HG02981 (cell line): ENCODE data around the gene TRMU.
"Not testable (repeated sequence)": the region's sequence is repeated elsewhere in the genome, so short reads cannot be mapped to it uniquely, and the experiment has no call there.

Experiments used
- ATAC-seq: cut with Tn5 transposase; IDR thresholded peaks from one replicate; pipeline ENCODE4 v1.9.1; 2021; ENCODE audit warnings: mild to moderate bottlenecking, moderate library complexity; ENCODE audit not compliant: unreplicated experiment

The TRMU gene

GRCh38 chr22:46381142-46381541 is 45.6 kb downstream of the TRMU start:
- ATAC-seq = no peak

DNA sequence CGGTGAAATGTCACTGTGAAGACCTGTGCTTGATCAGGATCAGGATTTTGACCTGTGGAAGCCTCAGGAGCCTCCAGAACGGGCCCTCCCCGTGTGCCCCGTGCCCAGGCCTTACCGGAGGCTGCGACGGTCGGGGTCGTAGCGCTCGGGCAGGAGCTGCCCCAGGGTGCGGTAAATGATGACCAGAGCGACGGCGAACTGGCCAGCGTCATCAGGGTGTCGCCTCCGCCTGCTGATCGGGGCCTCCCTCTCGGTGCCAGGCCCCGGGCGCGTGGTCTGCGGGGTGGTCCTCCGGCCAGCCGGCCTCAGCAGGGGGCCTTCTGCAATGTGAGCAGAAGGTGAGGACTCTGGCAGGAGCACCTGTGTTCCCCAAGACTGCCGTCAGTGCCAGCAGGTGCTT is 46.2 kb downstream of the TRMU start:
- ATAC-seq = no peak

GRCh38 chr22:46382524-46382923 is 47.0 kb downstream of the TRMU start:
- no peak for ATAC-seq

- ATAC-seq = no peak
Observed at GRCh38 chr22:46386312-46386711, 50.8 kb downstream of the TRMU start.

- no peak for ATAC-seq
Observed at GRCh38 chr22:46387748-46388147, 52.2 kb downstream of the TRMU start.

GRCh38 chr22:46388647-46389046 is 53.1 kb downstream of the TRMU start:
- ATAC-seq = no peak

- no peak for ATAC-seq
Observed at GRCh38 chr22:46389081-46389480, 53.6 kb downstream of the TRMU start.

DNA sequence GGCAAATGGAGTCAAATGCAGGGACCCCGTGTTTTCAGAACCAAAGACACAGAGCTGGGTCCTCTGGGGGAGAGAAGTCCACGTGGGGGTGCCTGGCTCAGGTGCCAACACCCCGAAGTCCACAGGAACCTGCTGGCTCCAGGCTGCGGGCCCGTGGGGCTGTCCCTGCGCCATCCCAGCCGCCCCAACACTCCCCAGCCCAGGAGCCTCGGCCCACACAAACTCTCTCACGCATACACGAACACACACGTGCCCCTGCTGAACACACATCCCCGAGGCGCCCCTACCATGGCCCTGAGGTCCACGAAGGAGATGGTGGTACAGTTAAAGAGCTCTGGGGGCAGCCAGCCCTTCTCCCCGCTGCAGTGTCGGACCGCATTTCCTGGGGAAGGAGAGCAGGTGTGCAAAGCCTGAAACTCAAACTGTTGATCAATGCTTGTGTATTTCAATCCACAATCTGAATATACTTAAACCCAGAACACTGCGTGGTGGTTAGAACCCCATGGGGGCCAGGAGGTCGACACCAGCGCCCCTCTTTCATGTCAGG is 54.7 kb downstream of the TRMU start:
- no peak for ATAC-seq

DNA sequence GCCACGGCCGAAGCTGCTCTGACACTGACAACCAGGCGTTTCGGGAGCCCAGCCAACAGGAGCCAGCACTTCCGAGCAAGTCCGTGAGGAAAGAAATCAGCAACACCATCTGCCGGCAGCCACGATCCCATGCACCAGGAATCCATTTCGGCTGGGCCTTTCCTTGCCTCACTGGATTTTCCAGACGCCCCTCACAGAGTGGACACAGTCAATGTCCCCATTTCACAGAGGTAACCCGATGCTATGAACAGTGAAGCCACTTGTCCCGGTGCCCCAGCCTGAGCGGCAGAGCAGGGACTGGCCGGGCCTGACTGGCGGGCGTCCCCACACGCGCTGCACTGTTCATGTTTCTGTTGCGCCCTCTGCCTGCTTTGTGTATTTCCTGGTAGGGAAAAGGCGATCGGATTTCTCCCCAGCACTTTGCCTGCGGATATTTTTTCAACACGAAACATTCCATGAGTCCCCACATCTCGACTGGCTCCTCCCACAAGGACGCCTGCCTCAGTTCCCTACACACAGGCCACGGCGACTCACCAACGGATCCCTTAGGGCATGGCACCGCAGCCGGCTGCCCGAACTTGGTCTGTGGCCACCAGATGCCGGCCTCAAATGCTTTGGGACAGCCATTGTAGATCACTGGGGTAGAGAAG is 55.3 kb downstream of the TRMU start:
- no peak for ATAC-seq

DNA sequence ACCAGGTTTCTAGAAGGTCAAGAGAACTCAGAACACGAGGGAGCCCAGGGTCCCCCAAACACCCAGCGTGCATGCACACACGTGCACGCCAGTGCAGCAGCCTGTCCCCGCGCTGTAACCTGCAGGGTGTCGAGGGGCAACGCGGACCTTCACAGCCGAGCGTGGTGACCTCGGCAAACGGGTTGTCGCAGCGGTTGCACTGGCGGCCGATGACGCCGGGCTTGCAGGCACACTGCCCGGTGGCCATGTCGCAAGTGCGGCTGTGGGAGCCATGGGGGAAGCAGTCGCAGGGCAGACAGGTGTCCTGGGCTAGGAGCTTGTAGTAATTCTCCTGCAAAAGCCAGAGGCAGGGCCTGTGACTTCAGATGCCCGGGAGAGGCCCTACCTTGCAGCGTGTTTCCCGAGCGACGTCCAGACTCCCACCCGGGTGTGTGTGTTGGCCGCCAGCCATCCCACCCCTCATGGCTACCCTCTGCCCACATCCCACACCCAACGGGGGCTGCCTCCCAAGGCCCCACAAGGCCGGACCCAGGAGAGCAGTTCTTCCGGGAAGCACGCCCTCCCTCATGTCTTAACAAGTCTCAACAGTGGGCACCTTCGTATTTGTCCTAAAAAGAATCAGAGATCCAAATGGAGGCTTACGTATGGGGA is 56.1 kb downstream of the TRMU start:
- no peak for ATAC-seq

DNA sequence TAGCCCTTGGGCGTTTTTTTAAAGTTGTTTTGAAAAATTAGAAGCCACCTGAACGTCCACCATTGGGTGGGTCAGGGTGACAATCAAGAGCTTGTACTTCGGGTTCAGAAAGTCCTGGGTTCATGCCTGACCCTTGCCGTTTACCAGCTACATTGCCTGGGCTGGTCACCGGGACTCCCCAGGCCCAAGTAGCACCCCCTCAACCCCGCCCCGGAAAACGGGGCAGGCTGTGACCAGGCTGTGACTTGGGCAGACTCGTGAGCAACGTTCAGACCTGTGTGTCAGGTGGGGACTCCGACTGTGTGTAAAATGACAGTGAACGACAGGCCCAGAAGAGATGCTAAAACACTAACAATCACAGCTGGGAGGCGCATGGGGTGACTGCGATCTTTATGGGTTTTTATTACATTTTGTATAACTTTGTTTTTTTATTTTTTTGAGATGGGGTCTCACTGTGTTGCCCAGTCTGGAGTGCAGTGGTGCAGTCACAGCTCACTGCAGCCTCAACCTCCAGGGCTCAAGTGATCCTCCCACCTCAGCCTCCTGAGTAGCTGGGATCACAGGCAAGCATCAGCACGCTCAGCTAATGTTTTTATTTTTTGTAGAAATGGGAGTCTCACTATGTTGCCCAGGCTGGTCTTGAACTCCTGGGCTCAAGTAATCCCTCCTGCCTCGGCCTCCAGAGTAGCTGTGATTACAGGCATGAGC is 56.8 kb downstream of the TRMU start:
- ATAC-seq = no peak

DNA sequence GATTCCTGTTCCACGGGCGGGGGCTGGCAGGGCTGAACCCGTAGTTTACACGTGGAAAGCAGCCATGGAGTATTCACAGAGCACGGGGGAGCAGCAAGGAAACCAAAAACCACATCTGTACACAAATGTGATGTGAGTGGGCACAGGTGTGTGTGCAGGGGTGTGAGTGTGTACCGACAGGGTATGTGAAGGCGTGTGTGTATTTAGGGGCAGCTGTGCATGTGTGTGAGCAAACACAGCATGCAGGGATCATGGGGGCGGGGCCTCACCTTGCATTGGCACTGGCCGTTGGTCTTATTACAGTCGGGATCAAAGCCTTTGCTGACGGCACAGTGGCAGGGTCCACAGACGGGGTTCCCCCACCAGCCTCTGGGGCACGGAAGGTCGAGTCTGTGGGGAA is 58.4 kb downstream of the TRMU start:
- no peak for ATAC-seq

GRCh38 chr22:46394622-46395021 is 59.1 kb downstream of the TRMU start:
- no peak for ATAC-seq

- no peak for ATAC-seq
Observed at GRCh38 chr22:46395145-46395544, 59.6 kb downstream of the TRMU start.

DNA sequence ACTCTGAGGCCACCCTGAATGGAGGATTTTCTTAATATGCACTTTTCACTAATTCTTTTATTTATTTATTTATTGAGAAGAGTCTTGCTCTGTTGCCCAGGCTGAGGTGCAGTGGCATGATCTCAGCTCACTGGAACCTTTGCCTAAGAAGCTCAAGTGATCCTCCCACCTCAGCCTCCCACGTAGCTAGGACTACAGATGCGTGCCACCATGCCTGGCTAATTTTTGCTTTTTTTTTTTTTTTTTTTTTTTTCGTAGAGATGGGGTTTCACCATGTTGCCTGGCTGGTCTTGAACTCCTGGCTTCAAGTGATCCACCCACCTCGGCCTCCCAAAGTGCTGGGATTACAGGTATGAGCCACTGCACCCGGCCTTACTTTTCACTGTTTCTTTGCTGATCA is 61.5 kb downstream of the TRMU start:
- not testable (repeated sequence) for ATAC-seq

DNA sequence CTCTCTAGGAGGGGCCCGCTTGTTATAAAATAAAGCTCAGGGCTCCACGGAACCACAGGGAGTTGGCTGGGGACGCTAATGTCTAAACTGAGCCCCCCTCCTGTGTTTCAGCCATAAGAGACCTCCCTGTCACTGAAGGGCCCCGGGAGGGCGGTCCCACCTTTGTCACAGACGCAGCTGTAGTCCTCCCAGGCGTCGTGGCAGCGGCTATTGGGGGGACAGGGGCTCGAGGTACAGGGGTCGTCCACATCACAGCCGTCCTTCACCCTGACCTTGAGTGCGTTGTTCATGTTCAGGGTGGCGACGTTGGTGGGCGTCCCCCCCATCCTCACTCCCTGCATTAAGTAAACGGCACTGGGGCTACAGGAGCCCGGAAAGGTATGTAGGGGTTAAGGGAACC is 62.0 kb downstream of the TRMU start:
- no peak for ATAC-seq

GRCh38 chr22:46397951-46398350 is 62.4 kb downstream of the TRMU start:
- no peak for ATAC-seq

DNA sequence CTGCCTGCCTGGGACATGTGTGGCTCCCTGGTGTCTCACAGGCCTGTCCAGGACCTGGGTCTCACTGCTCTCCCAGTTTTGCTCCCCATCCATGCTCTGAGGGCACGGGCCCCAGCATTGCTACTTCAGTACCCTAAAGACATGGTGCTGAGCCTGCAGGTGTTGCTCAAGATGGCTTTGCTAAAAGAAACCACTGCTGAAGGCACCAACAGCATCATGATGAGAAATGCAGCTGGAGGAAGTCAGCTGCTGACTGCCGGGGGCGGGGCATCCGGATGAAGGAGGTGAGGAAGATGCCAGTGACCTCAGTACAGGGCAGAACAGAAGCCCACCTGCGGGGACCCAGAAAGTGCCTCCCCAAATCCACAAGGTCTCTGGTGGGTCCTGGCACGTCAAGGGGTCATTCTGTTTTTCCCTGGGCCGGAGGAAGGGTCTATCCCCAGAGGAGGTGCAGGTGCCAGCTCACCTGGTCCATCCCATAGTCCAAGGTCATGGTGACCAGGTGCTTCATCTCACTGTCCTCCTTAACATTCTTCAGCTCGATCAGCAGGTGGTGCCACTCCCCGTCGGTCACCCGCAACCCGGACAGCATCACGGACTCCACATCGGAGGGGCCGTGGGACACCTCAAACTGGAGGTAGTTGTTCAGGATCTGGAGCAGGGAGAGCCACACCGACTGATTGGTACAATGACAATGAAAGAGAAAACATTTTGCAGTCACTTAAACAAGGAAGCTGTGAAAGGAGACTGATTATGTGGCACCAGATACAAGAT is 63.9 kb downstream of the TRMU start:
- no peak for ATAC-seq

DNA sequence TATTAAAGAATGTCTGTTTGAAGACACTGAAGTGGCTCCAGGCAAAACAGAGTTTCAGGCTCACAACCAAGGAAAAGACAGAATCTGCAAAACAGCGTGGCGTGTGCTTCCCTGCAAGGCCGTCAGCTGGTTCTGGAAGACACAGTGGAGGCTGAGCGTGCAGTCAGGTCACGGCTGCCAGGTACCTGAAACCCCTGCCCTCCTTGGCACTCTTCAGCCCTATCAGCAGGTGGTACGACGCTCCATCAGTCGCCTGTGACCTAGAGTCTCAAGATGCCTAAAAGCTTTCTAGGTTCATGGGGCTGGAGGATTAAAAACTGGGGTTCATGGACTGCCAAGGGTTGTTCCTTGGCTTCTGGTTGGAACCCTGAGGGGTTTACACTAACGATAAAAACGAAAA is 65.9 kb downstream of the TRMU start:
- no peak for ATAC-seq

GRCh38 chr22:46402505-46402904 is 67.0 kb downstream of the TRMU start:
- ATAC-seq = no peak

DNA sequence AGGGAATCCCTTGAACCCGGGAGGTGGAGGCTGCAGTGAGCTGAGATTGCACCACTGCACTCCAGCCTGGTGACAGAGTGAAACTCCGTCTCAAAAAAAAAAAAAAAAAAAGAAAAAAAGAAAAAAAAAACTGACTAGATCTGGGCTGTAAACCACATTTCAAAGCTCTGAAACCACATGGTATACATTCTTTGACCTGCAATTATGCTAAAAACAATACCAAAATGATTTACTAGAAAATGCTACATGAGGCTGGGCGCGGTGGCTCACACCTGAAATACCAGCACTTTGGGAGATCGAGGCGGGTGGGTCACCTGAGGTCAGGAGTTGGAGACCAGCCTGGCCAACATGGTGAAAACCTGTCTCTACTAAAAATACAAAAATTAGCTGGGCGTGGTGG is 68.4 kb downstream of the TRMU start:
- ATAC-seq = not testable (repeated sequence)
